Activated naive CD8-positive, alpha-beta T cell treated with anti-CD3 and anti-CD28 coated beads, Interleukin-2, amount 50 U/mL, for 16 hours (primary cell): Measurements from ENCODE around the gene MED16.
"Not testable (repeated sequence)": the region's sequence is repeated elsewhere in the genome, so short reads cannot be mapped to it uniquely, and the experiment has no call there.

Experiments used
- DNase-seq: peaks from one replicate; pipeline ENCODE4 v3.0.0-alpha.2; 2020; ENCODE audit warnings: low read depth, low spot score

MED16 gene

GRCh38 chr19:888581-889385 is 4.2 kb downstream of the MED16 start:
- DNase-seq, result no peak

DNA sequence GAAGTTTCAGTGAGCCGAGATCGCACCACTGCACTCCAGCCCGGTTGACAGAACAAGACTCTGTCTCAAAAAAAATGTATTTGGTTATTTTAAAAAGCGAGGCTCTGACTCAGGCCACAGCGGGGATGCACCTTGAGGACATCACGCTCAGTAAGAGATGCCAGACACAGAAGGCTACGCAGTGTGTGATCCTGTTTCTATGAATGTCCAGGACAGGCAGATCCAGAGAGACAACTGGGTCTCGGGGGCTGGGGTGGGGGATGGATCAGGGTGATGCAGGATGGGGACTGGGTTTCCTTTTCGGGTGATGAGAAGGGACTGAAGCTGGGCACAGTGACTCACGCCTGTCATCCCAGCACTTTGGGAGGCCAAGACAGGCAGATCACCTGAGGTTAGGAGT is 5.4 kb downstream of the MED16 start:
- no peak for DNase-seq

DNA sequence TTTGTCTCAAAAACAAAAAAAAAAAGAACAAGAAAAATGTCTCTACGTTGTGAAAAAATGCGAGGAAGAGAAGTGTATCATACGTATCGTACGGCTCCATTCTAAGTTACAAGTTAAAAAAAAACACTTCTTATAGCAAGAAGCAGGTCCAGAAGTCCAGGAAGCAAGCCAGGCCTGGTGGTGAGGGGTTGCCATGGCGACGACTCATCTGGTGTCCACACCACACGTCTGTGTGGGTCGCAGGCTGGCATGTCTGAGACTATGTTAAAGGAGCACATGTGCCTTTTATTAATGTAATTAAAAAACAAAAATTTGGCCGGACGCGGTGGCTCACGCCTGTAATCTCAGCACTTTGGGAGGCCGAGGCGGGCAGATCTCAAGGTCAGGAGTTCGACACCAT is 5.9 kb downstream of the MED16 start:
- no peak for DNase-seq

DNA sequence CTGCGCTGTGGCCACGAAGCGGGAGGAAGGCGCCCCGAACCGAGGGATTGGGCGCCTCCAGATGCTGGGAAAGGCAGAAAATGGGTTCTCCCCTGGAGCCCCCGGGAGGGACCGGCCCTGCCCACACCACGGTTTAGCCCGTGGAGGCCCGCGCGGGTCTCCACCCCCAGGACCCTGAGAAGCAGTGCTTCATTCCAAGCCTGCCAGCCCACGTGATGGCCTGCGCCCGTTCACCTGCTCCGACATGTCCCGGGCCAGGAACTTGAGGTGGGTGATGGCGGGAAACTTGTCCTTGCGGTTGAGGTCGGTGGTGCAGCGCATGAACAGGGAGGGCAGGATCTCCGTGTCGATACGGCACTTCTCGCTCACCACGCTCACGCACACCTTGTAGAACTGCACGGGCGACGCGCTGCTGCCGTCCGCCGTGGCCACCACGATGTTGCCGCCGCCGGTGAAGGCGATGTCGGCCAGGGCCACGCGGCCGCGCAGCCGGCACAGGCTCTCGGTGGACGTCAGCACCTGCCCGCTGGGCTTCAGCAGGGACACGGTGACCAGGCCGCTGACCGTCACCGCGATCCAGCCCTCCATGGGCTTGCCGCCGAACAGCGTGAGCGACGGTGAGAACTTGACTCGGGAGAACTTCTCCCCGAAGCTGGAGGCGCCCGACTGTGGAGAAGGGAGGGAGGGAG is 7.3 kb downstream of the MED16 start:
- DNase-seq, result no peak

- no peak for DNase-seq
These were observed 8.4 kb downstream of the MED16 start for GRCh38 chr19:884420-885211.

DNA sequence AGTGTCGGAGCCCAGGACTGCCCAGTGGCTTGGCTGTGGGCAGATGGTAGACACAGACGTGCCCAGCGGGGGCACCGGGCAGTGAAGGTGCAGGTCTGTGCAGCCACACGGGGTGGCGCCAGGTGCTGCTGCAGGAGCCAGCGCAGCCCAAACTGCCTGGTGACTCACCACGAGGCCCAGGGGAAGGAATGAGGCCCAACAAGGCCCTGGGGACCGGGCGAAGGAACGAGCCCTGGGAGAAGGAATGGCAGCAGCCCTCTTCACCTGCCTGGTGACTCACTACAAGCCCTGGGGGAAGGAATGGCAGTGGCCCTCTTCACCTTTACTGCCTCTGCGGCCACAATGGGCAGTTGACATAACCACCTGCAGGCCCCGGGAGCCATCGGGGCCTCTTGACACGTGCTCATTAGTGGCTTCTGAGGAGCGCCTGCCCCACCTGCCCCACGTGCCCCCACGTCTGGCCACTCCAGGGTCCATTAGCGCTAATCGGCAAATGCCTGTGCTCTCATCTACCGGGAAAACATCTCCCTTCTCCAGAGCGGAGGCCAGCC is 9.3 kb downstream of the MED16 start:
- DNase-seq, result no peak

- no peak for DNase-seq
These were observed 10.0 kb downstream of the MED16 start for GRCh38 chr19:882871-883497.

- DNase-seq, result no peak
These were observed 11.5 kb downstream of the MED16 start for GRCh38 chr19:881385-882071.

DNA sequence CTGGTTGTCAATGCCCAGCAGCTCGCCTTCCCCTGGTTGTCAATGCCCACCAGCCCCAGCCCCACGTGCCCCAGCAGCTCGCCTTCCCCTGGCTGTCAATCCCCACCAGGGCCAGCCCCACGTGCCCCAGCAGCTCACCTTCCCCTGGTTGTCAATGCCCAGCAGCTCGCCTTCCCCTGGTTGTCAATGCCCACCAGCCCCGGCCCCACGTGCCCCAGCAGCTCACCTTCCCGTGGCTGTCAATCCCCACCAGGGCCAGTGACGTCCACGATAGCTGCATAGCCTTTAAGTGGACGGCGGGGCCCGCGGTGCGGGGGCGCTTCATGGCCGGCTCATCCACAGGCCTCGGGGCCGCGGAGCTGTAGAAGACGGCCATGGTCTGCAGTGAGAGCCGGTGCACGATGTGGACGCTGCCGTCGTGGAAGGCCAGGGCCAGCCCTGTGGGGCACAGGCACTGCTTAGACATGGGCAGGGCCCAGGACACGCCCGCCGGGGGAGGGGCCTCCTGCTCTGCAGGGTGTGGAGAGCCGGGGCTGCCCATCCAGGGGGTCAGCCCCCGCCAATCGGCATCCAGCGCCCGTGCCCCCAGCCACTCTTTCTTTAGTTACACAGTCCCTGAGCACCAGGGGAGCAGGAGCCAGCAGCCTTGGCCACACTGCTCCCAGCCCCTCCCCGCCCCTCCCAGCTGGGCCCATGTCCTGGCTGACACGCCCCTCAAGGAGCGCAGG is 13.1 kb downstream of the MED16 start:
- DNase-seq, result no peak

- DNase-seq, result not testable (repeated sequence)
These were observed 14.0 kb downstream of the MED16 start for GRCh38 chr19:878751-879561.

- not testable (repeated sequence) for DNase-seq
These were observed 14.9 kb downstream of the MED16 start for GRCh38 chr19:877992-878660.

DNA sequence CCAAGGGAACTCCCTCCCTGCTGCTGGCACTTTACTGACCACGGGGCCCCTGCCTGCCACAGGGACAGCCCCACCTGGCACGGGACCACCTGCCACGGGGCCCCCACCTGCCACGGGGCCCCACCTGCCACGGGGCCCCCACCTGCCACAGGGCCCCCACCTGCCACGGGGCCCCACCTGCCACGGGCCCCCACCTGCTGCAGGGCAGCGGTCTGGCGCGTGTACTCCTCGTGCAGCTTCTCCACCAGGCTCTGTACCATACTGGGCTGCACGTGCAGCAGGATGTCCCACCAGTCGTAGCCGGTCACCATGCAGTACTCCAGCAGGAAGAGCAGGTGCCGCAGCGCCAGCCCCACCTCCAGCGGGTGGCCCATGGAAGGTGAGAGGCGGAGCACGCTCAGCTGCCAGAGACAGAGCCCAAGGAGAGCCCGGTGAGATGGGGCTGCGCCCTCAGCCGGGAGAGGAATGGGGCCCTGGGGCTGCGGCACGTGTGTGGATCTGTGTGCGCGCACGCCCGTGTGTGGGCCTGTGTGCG is 16.1 kb downstream of the MED16 start:
- DNase-seq, result no peak

DNA sequence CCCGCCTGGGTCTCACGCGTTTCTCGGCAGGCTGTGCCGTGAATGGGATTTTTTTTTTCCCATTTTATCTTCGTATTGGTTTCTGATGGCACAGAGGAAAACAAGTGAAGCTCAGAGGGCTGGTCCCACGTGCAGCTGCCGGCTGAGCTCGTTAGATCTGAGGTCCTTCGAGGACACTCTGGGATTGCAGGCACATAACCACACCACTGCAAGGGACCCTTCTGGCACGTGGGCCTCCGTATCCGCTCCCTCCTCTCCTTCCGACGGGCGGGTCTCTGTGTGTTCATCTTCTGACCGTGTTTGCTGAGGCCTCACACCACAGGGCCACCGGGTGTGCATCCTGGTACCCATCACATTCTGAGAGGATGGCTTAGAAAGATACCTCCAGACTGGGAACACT is 16.9 kb downstream of the MED16 start:
- no peak for DNase-seq

DNA sequence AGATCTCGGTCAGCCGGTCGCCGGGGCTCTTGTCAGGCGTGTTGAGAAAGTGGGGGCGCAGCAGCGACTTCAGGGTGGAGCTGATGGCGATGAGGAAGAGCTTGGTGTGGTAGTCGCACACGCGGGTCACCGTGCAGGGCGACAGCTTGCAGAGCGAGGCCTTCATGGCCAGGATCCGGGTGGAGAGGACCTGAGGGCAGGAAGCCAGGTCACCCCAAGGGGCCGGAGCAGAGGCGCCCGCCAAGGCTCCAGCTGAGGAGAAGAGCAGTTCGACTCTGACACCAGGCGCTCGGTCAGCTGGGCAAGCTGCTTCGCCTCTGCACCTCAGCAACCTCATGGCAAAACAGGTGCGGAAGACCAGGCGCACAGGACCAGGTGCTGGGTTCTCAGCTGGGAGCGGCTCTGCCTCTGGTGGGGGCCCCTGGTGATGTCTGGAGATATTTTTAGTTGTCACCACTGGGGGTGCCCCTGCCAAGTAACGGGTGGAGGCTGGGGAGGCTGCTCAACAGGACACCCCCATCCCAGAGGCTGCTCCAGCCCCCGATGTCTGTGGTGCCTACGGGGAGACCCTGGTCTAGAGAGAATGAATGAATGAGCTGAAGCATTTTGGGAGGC is 17.6 kb downstream of the MED16 start:
- no peak for DNase-seq

GRCh38 chr19:873561-874041 is 19.4 kb downstream of the MED16 start:
- DNase-seq, result no peak

- no peak for DNase-seq
These were observed 19.9 kb downstream of the MED16 start for GRCh38 chr19:873084-873483.

DNA sequence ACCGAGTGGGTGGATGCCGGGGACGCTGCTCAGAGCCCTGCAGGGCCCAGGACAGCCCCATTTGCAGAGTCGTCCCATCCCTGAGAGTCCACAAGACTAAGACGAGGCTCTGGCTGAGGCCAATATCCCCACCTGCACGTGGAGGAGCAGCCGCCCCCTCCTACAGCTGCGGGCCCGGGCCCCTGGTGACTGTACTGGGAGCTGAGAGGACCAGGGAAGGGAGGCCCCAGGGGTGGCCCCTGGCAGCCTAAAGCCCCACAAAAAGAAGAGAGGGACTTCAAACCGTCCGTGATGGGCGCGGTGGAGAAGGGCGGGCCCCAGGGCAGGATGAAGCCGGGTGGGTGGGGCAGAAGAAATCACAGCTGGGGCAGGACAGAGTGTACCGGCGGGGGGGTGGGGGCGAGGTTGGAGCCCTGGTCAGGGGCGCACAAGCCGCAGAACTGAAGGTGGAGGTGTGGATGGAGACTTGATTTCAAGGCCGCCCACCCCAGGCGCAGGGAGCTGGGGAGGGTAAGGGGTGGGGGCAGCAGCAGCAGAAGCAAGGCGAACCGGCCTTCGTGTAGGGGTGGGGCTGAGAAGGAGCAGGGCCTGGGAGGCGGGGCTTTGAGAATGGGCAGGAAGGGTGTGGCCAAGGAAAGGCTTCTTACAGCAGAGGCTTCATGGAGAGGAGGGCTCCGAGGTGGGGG is 20.6 kb downstream of the MED16 start:
- no peak for DNase-seq
